GM21723 (cell line): Measurements from ENCODE around the gene NCOA3.
"Not testable (repeated sequence)": the region's sequence is repeated elsewhere in the genome, so short reads cannot be mapped to it uniquely, and the experiment has no call there.

Experiments
- ATAC-seq: cut with Tn5 transposase; IDR thresholded peaks from one replicate; pipeline ENCODE4 v1.9.1; 2021; ENCODE audit warnings: mild to moderate bottlenecking, moderate library complexity; ENCODE audit not compliant: unreplicated experiment

NCOA3 gene

GRCh38 chr20:47559141-47559540 is 57.5 kb downstream of the NCOA3 start:
- no peak for ATAC-seq

GRCh38 chr20:47561180-47561579 is 59.5 kb downstream of the NCOA3 start:
- no peak for ATAC-seq

DNA sequence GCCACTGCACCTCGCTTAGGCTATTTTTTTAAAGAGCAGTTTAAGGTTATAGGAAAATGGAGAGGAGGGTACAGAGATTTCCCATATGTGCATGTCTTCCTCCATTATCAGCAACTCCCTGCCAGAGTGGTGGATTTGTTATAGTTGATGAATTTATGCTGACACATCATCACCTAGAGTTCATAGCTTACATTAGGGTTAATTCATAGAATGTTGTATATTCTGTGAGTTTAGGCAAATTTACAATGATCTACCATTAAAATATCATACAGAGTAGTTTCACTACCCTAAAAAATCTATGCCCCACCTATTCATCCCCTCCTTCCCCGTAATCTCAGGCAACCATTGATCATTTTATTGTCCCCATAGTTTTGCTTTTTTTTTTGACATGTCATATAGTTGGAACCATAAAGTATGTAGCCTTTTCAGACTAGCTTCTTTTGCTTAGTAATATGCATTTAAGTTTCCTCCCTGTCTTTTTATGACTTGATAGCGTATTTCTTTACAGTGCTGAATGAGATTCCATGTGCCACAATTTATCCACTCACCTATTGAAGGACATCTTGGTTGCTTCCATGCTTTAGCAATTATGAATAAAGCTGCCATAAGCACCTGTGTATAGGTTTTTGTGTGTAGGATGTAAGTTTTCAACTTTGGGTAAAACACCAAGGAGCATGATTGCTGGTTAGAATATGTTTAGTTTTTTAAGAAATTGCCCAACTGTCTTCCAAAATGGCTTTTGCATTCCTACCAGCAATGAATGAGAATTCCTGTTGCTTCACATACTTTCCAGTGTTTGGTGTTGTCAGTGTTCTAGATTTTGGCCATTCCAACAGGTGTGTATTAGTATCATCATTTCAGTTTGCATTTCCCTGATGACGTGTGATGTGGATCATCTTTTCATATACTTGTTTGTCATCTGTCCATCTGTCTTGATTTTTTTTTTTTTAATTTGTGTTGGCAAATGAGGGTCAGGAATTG is 60.2 kb downstream of the NCOA3 start:
- ATAC-seq: no peak

- no peak for ATAC-seq
Observed at GRCh38 chr20:47566269-47566668, 64.6 kb downstream of the NCOA3 start.

- ATAC-seq: no peak
Observed at GRCh38 chr20:47568019-47568418, 66.3 kb downstream of the NCOA3 start.

- ATAC-seq: no peak
Observed at GRCh38 chr20:47568837-47569410, 67.2 kb downstream of the NCOA3 start.

GRCh38 chr20:47571426-47571825 is 69.7 kb downstream of the NCOA3 start:
- ATAC-seq: no peak

- ATAC-seq: no peak
Observed at GRCh38 chr20:47572105-47572729, 70.5 kb downstream of the NCOA3 start.

DNA sequence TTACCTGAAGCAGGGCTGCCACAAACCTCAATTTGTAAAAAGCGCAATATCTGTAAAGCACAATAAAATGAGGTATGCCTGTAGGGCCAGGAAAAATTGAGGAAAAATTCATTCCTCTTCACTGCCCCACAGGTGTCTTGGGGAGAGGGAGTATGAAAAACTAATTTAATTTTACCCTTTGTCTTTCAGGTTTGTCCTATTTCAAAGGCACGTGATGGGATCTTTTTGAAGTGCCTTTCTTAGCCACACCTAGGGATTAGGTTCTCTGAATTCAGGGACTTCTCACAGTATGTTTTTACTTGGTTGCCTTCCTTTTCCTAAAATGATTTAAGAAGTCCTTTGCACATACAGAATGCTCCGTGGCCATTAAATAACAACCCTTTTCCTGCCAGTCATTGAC is 71.9 kb downstream of the NCOA3 start:
- no peak for ATAC-seq

- ATAC-seq: no peak
Observed at GRCh38 chr20:47574616-47575364, 73.1 kb downstream of the NCOA3 start.

DNA sequence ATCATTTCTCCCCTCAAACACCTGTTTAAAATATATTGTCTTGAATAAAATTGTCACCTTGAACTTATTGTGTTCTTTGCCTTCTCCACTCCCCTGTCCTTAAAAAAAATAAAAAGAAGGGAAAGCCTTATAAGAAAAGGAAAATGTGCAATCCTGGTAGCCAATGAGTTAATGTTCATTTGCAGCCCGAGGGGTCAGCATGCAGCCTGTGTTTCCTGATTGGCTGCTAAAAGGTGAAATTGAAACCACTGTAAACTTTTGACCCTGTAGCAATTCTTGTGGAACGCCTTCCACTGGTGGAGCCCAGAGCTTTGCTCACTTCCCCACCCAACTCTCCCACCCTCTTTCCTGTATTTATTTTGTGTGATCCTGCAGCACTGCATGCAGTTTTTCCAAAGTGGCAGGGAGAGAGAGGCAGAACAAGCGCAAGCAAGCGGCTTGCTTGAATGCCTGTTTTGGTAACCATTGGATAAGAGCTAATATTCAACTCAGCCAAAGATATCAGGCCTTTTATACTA is 74.9 kb downstream of the NCOA3 start:
- peak; percentile 65 for ATAC-seq

- ATAC-seq: no peak
Observed at GRCh38 chr20:47577314-47577713, 75.6 kb downstream of the NCOA3 start.

DNA sequence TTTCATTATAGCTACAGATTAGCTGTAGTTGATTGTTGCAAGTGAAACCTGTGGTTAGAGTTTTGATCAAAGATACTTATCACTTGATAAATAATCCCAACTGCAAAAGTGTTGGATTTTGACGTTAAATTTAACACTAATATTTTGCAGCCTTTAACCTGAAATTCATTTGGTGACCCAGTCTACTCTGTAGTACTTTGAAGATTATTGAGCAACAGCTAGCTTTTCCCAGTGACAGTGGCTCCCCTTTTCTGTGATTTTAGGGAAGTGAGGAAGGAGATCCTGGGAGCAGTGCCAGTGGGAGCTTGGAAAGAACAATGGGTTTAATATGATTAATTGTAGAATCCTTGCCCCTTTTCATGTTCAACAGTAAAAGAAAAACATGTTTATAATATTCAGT is 76.9 kb downstream of the NCOA3 start:
- no peak for ATAC-seq

GRCh38 chr20:47580686-47581085 is 79.0 kb downstream of the NCOA3 start:
- not testable (repeated sequence) for ATAC-seq

- no peak for ATAC-seq
Observed at GRCh38 chr20:47581090-47581489, 79.4 kb downstream of the NCOA3 start.

- no peak for ATAC-seq
Observed at GRCh38 chr20:47583551-47583950, 81.9 kb downstream of the NCOA3 start.

GRCh38 chr20:47585087-47585747 is 83.5 kb downstream of the NCOA3 start:
- no peak for ATAC-seq

- no peak for ATAC-seq
Observed at GRCh38 chr20:47586649-47587294, 85.1 kb downstream of the NCOA3 start.

DNA sequence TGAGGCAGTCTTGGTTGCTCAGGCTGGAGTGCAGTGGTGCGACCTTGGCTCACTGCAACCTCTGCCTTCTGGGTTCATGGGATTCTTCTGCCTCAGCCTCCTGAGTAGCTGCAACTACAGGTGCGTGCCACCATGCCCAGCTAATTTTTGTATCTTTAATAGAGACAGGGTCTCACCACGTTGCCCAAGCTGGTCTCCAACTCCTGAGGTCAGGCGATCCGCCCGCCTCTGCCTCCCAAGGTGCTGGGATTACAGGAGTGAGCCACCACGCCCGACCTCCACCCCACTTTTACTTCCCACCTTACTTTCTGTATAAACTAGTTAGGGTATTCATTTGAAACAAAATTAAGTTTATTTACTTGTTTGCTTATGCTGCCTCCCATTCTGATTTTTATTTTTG is 86.5 kb downstream of the NCOA3 start:
- no peak for ATAC-seq

DNA sequence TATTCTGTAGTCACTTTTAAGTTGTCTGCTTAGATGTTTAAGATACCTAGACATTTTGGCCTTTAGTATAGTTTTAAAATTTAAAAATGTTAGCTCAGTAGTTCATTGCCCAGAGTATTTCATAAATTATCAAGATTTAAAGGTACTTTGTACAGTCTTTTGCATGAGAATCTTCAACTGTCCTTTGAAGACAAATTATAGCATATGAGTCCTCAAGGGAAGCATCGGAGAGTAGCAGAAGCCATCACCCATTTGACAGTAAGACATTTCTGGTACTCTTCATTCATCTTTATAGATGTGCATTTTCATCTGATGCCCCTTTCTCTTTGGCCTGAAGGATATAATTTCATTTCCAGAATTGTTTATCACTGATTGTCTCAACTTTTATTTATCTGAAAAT is 89.5 kb downstream of the NCOA3 start:
- ATAC-seq: no peak
